Panc1 (cell line): Measurements from ENCODE around the gene VANGL2.

Experiments used
- POLR2AphosphoS5 ChIP-seq: IDR thresholded peaks from 2 replicates; pipeline ENCODE4 v1.6.1; 2012; ENCODE audit warnings: mild to moderate bottlenecking, low read depth, low read length, moderate library complexity
- SIN3A ChIP-seq: IDR thresholded peaks from 2 replicates; pipeline ENCODE4 v1.6.1; 2012; ENCODE audit warnings: low read depth, mild to moderate bottlenecking, low read length, moderate library complexity, borderline replicate concordance; ENCODE audit not compliant: insufficient read depth
- TCF7L2 ChIP-seq: IDR thresholded peaks from 2 replicates; pipeline ENCODE4 v1.6.1; 2011; ENCODE audit warnings: mild to moderate bottlenecking, low read depth, low read length, inconsistent platforms
- TF ChIP-seq, protein P1 (sequence below): fragments of 450-650 bp; IDR thresholded peaks from 2 replicates; pipeline ENCODE4 v1.5.1; 2017; ENCODE audit warnings: mild to moderate bottlenecking
- TF ChIP-seq, protein P2 (sequence below), 2 experiments: IDR thresholded peaks; 2 replicates each; pipeline ENCODE4 v1.6.1; 2011 to 2012; ENCODE audit warnings: low read depth in 2 of 2, control low read depth in 1 of 2, low read length in 1 of 2, mild to moderate bottlenecking in 1 of 2, moderate library complexity in 1 of 2; ENCODE audit not compliant: insufficient read depth in 1 of 2

DNA sequence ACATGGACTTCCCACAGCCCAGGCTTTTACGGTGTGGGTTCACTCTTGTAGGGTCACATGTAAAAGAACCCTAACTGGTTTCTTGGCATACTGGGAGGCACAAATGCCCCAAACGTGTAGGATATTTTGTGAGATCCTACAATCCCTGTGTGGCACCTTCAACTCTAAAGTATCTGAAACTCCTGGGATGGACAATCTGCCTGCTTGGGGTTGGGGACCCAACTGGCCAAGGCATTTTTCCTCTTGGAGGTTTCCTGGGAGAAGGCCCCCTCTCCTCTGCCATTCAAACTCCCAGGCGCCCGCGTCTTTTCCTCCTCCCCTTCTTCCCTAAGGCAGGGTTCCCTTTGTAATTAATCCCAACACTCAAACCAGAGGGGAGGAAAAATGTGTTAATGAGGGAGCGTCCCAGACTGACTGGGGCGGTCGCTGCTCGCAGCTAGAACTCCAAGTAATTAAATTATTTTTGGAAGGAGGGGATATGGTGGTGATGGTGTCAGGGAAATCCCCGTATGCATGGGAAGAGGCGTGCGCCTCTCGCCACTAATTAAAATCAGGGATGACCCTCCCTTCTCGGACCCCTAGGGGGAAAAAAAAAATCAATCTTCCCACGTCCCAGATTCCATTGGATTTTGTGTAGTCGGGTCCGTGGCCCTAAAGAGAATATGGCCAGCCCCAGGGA lies 681 bp upstream of the VANGL2 start:
- TF ChIP-seq, protein P1, sequence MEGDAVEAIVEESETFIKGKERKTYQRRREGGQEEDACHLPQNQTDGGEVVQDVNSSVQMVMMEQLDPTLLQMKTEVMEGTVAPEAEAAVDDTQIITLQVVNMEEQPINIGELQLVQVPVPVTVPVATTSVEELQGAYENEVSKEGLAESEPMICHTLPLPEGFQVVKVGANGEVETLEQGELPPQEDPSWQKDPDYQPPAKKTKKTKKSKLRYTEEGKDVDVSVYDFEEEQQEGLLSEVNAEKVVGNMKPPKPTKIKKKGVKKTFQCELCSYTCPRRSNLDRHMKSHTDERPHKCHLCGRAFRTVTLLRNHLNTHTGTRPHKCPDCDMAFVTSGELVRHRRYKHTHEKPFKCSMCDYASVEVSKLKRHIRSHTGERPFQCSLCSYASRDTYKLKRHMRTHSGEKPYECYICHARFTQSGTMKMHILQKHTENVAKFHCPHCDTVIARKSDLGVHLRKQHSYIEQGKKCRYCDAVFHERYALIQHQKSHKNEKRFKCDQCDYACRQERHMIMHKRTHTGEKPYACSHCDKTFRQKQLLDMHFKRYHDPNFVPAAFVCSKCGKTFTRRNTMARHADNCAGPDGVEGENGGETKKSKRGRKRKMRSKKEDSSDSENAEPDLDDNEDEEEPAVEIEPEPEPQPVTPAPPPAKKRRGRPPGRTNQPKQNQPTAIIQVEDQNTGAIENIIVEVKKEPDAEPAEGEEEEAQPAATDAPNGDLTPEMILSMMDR, result no peak
- TF ChIP-seq SIN3A (no peak), POLR2AphosphoS5 (no peak), TCF7L2 (no peak)
- TF ChIP-seq, protein P2, sequence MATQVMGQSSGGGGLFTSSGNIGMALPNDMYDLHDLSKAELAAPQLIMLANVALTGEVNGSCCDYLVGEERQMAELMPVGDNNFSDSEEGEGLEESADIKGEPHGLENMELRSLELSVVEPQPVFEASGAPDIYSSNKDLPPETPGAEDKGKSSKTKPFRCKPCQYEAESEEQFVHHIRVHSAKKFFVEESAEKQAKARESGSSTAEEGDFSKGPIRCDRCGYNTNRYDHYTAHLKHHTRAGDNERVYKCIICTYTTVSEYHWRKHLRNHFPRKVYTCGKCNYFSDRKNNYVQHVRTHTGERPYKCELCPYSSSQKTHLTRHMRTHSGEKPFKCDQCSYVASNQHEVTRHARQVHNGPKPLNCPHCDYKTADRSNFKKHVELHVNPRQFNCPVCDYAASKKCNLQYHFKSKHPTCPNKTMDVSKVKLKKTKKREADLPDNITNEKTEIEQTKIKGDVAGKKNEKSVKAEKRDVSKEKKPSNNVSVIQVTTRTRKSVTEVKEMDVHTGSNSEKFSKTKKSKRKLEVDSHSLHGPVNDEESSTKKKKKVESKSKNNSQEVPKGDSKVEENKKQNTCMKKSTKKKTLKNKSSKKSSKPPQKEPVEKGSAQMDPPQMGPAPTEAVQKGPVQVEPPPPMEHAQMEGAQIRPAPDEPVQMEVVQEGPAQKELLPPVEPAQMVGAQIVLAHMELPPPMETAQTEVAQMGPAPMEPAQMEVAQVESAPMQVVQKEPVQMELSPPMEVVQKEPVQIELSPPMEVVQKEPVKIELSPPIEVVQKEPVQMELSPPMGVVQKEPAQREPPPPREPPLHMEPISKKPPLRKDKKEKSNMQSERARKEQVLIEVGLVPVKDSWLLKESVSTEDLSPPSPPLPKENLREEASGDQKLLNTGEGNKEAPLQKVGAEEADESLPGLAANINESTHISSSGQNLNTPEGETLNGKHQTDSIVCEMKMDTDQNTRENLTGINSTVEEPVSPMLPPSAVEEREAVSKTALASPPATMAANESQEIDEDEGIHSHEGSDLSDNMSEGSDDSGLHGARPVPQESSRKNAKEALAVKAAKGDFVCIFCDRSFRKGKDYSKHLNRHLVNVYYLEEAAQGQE (IDR thresholded peaks at IDR 0.05; ENCODE audit: insufficient read depth in 1 of 2, low read depth in 2 of 2, low read length in 1 of 2), result no peak
